GM19324 (cell line): ENCODE measurements around the gene DIRAS1.
"Not testable (repeated sequence)": the region's sequence is repeated elsewhere in the genome, so short reads cannot be mapped to it uniquely, and the experiment has no call there.

Source experiments
- ATAC-seq: cut with Tn5 transposase; IDR thresholded peaks from one replicate; pipeline ENCODE4 v1.9.1; 2021; ENCODE audit warnings: mild to moderate bottlenecking, moderate library complexity; ENCODE audit not compliant: unreplicated experiment, low FRiP score

Gene DIRAS1

DNA sequence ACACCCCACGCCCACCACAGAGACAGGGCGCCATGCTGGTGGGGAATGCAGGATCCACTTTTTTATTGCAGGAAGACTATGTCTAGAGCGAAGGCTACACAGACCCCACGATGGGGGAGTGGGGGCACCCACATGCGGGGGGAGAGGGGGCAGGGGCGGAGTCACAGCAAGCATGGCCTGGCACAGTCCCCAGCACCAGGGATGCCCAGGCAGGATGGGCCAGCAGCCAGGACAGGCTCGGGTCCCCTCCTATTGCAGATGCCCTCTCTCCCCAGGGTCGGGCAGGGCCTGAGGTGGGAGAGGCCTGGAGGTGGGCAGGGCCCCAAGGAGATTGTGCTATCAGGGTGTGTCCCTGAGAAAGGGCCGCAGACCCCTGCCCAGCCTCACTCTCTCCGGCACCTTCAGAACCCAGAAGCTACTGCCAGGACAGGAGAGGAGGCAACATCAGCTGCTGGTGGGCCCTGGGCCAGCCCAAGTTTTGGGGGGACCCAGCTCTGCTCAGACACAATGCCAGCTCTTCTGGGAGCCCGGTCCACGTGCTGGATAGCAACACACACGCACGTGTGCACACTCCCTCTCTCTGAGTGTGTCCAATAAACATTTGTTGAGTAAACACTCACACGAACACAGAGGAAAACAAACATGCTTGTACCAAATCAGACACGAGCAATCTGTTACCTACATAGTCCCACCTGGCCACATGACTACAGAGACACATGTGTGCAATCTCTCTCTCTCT lies 6.5 kb downstream of the DIRAS1 start:
- no peak for ATAC-seq

DNA sequence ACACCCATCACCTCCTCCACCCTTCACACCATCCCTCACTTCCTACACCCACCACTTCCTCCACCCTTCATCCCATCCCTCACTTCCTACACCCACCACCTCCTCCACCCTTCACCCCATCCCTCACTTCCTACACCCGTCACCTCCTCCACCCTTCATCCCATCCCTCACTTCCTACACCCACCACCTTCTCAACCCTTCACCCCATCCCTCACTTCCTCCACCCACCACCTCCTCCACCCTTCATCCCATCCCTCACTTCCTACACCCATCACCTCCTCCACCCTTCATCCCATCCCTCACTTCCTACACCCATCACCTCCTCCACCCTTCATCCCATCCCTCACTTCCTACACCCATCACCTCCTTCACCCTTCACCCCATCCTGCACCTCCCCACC lies 7.1 kb downstream of the DIRAS1 start:
- ATAC-seq: not testable (repeated sequence)

DNA sequence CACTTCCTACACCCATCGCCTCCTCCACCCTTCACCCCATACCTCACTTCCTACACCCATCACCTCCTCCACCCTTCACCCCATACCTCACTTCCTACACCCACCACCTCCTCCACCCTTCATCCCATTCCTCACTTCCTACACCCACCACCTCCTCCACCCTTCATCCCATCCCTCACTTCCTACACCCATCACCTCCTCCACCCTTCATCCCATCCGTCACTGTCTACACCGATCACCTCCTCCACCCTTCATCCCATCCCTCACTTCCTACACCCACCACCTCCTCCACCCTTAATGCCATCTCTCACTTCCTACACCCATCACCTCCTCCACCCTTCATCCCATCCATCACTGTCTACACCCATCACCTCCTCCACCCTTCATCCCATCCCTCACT lies 8.0 kb downstream of the DIRAS1 start:
- ATAC-seq: not testable (repeated sequence)

DNA sequence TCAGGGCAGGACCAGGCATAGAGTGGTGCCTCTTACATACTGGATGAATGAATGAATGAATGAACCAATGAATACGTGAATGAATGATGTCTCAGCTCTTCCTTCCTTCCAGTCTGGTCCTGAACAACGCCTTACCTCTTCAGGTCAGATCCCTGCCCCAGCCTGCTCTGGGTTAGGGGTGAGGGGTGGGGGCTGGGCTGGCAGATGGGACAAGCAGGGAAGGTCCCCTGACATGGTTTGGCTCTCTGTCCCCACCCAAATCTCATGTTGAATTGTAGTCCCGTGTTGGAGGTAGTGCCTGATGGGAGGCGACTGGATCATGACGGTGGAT lies 9.3 kb downstream of the DIRAS1 start:
- ATAC-seq: no peak

DNA sequence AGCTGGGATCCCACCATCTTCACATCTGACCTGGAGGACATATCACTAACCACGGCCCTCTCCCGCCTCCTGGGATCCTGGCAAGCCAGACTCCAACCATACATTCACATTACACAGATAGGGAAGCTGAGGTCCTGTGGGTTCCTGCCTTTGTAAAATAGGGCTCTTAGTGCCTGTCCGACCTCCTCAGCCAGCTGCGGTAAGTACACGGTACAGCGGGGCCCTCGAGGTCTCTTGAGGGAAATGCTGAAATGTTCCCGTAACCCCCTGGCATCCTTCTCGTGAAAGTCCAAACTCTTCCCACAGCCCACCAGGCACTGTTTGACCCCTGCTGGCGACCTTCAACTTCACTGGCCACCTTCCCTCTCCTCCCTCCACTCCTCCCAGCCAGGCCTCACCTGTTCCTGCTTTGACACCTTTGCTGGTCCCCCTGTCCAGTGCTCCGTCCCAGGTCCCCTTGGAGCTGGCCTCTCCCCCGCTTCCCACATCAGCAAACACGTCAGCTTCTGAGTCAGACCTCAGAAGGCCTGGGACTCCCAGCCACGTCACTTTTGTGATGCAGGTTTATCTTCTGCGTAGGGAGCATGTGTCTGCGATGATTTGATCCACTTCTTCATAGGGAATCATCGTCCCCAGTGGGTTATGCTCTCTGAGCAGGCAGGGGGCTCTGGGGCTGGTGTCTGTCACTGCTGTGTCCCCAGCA lies 9.8 kb downstream of the DIRAS1 start:
- ATAC-seq: no peak

DNA sequence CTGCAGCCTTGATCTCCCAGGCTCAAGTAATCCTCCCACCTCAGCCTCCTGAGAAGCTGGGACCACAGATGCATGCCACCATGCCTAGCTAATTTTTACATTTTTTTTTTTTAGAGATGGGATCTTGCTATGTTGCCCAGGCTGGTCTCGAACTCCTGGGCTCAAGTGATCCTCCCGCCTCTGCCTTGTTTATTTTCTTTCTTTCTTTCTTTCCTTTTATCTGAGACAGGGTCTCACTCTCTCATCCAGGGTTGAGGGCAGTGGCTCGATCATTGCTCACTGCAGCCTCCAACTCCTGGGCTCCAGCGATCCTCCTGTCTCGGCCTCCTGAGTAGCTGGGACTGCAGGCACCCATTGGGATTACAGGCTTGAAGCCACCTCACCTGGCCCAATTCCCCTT lies 14.9 kb downstream of the DIRAS1 start:
- ATAC-seq: no peak

DNA sequence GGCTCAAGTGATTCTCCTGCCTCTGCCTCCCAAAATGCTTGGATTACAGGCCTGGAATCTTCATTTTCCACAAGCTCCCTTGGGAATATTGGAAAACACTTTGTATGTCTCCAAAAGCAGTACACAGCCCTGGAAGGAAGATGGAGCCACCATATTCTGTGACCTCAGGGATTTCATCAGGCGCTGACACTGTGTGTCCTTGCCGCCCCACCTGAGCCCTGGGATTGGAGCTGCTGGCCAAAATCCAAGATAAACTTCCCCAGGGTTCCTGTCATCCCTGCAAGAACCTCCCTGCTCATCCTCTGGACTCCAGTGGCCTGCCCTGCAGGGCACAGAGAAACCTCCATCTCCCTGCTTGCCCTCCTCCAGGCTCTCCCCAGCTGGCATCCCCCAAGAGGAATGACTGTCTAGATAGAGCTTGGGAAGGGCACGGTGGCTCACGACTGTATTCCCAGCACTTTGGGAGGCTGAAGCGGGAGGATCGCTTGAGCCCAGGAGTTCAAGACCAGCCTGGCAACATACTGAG lies 17.4 kb downstream of the DIRAS1 start:
- no peak for ATAC-seq

DNA sequence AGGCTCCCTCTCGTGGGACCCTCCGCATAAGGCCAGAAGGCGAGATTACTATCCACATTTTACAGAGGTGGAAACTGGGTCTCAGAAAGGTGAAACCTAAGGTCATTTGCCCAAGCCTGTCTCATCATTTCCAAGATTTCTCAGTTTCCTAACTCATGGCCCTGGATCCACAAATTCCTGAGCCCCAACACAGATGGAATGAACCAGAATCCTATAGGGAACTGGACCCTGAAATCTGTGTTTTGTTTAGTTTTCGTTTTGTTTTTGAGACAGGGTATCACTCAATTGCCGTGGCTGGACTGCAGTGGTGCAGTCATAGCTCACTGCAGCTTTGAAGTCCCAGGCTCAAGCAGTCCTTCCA lies 18.1 kb downstream of the DIRAS1 start:
- ATAC-seq: no peak

DNA sequence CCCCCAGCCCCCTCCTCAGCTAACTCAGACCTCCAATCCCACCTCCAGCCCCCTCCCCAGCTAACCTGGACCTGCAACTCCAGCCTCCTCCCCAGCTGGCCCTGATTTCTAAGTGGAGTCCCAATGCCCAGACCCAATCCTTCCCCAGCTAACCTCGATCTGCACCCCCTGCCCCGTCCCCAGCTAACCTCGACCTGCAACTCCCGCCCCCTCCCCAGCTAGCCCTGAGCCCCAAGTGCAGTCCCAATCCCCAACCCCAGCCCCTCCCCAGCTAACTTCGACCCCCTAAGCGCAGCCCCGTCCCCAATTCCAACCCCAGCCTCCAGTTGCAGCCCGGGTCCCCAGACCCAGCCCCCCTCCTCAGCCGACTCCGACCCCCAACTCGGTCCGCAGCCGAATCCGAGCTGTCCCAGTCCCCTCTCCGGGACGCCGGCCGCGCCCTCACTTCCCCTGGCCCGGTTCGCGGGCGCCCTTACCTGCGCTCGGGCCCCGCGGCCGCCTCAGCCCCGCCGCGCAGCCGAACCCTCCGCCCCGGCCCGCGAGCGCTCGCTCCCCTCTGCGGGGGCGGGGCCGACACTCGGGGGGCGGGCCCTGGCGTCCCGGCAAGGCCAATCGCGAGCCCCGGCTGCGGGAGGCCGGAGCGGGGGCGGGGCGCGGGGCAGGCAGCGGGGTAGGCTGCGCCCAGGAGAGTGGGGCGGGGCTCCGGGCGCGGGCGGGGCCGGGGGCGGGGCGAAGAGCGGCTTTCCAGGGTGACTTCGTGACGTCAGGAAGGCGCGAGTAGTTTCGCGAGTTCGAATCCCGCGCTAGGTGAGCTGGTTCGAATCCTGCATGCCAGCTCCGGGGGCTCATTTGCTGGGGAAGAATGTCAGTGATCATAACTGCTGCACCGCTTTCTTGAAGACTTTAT lies 18.7 kb downstream of the DIRAS1 start, which contains the start of gene GNG7:
GNG7 (minus strand) TSS at position 525 of the 907 bp plus-strand sequence. CDS start 182,006 bp downstream, outside the sequence.
- peak; percentile 78 for ATAC-seq

DNA sequence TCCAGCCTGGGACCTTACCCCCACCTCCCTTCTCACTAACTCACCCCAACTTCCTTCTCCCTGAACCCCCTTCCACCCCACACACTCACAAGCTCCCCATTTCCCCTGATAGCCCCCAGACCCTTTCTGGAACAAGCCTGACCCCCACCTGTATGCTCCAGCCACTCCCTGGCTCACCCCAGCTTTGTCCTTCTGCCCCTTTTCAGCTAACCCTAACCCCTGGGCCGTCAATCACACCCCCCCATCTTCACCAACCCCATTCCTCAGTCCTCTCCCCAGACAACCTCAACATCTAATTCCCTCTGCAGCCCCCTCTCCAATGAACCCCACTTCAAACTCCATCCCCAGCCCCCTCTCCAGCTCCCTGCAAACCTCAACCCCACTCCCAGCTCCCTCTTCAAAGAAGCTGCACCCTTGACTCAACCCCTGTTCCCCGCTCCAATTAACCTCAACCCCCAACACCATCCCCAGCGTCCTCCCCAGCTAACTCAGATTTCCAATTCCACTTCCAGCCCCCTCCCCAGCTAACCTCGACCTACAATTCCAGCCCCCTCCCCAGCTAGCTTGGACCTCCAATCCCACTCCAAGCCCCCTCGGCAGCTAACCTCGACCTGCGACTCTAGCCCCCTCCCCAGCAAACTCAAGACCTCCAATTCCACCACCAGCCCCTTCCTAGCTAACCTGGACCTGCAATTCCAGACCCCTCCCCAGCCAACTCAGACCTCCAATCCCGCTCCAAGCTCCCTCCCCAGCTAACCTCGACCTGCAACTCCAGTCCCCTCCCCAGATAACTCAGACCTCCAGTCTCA lies 19.6 kb downstream of the DIRAS1 start:
- no peak for ATAC-seq

DNA sequence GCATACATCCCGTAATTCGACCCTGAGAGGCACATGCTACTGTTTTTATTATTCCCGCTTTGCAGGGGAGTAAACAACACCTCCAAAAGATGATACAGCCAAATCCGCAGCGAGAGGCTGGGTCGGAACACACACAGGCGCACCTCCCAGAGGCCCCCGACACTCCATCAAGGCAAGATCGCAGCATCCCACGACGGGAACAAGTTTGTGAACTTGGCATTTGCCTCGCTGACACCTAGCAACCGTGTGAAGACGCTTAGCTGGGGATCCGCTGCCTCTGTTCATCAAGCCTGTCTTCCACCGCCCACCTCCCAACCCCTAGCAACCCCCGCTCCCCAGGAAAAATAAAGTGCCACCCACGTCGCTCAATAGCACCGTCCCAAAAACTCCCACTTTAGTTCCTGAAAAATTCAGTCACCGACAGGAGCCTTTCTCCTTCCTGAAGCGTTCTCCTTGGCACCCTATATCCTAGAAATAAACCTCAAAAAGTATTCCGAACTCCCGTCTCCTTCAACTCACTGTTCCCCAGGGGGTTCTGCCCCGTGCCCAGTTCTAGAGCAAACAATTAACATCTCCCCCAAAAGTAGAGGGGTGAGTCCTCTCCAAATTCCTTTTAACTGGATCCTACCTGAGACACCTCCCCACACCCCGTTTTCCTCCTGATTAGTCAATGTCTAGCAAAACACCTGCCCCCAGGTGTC lies 20.4 kb downstream of the DIRAS1 start:
- ATAC-seq: no peak

DNA sequence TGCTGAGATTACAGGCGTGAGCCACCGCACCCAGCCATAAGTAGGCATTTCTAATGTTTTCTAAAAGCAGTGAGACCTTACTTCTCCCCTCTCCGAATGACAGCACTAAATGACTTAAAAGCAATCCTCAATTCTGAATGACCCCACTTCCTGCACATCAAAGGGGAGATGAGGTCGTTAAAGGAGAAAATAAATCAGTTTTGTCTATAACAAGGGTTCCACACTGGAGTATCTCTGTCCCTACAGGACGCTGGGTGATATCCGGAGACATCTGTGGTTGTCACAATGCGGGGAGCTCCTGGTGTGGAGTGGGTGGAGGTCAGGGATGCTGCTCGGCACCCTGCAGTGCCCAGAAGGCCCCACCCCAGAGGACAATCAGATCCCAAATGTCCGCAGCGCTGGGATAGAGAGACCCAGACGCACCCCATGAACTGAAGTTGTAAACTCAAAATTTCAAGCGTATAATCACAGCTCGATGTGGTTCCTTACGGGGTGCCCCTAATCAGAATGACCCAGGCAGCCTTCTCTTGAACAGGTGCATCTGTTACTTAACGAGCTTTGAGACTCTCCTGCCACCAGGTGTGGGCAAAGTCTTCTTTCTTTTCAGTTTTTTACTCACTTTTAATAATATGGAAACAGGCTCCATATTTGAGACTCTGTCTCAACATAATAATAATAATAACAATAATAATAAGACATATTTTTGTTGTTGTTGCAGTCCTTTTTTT lies 21.6 kb downstream of the DIRAS1 start:
- ATAC-seq: no peak

DNA sequence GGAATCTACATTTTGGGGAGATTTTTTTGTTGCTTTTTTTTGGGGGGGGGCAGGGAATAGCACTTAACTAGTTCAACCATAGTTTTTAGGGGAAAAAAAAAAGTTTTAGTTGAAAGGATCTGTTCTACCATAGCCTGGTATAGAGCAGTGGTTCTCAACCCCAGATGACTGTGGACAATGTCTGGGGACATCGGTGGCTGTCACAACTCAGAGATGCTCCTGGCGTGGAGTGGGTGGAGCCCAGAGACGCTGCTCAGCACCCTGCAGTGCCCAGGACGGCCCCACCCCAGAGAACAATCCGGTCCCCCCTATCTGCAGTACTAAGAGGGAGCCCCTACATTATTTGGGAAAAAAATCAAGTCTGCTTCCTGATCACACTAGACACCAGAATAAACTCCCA lies 27.0 kb downstream of the DIRAS1 start:
- ATAC-seq: no peak

DNA sequence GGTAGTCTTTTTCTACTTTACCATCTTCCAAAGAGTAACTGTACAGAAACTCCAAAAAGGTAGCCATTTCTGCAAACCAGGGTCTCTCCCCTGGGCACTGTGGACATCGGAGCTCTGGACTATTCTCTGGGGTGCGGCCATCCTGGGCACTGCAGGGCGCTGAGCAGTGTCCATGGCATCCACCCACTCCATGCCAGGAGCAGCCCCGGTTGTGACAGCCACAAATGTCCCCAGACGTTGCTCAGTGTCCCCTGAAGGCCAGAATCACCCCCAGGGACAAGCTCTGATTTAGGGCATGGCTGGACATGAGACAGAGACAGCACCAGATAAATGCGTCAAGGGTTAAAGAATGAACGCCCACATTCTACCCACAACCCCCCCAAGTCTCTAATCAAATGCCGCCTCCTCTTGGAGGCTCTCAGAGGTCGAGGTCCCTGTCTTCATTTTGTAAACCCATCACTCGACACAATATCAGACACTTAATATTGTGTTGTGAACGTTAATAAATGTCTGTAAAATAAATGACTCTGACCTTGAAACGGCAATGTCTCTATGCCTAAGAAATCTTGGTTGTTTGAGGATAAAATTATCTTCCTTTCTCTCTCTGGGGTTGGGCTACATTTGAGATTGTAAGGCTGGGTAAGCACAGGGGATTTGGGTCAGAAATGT lies 27.5 kb downstream of the DIRAS1 start:
- no peak for ATAC-seq

DNA sequence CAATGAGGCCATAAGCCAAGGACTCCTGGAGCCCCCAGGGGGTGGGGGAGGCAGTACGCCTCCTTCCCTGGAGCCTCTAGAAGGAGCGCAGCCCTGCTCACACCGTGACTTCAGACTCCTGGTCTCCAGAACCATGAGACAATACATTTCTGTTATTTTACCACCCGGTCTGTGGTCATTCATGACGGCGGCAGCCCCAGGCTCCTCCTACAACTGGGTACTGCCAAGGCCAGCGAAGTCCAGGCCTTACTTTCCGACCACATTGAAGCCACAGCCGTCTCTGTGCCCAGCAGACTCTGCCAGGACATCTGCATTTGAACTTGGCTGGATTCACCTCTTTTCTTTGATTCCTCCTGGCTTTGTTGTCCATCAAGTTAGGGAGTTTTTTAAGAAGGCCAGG lies 29.2 kb downstream of the DIRAS1 start:
- no peak for ATAC-seq

DNA sequence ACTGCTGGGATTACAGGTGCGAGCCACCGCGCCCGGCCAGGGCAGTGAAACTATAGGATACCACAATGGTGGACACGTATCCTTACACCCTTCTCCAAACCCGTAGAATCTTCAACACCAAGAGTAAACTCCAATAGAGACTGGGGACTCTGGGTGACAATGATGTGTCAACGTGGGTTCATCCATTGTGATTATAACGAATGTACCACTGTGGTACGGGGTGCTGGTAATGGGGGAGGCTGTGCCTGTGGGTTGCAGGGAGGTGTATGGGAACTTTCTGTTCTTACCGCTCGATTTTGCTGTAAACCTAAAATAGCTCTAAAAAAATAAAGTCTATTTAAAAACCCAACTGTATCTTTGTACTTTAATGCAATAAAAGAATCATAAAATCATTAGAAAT lies 30.3 kb downstream of the DIRAS1 start:
- no peak for ATAC-seq

DNA sequence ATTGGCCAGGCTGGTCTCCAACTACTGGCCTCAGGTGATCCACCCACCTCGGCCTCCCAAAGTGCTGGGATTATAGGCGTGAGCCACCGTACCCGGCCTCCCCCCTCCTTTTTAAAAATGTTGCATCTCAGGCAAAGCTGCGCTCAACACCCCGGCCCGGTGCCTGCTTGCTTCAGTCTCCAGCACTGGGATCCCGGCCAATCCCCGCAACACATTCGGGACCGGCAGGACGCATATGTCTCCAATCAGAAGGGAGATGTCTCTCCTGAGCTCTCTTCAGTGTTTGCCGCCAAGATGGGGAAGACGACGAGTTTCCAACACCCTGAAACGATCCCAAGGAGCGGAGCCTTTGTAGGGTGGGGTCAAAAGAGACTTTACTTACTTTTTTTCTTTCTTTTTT lies 34.8 kb downstream of the DIRAS1 start:
- no peak for ATAC-seq

DNA sequence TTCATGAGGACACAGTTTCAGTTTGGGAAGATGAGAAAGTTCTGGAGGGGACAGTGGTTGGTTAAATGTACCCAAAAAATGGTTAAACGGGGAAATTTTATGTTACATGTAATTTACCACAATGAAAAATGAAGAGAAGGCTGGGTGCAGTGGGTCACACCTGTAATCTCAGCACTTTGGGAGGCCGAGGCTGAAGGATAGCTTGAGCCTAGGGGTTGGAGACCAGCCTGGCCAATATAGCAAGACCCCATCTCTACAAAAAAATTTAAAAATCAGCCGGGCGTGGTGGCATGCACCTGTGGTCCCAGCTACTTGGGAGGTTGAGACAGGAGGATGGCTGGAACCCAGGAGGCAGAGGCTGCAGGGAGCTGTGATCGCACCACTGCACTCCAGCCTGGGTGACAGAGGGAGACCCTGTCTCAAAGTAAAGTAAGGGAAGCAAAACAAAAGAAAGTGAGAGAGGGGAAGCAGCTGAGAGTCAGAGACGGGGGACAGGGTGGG lies 35.9 kb downstream of the DIRAS1 start:
- no peak for ATAC-seq
